Stimulated activated effector memory CD8-positive, alpha-beta T cell treated with anti-CD3 and anti-CD28 coated beads, Interleukin-12 subunit alpha, Interleukin-12 subunit beta, amount 100 ng/mL, for 72 hours (primary cell): Measurements from ENCODE around the gene CECR2.
A peak's percentile ranks its signal among the peaks of the same experiment; 100 is the strongest.

Experiments used
- ATAC-seq: fragments of 150-1000 bp; cut with Tn5 transposase; 2 replicates; pipeline ENCODE4 v1.10.0; 2021
- DNase-seq, 2 donors: peaks; one replicate each; pipeline ENCODE4 v3.0.0; 2021 to 2022; ENCODE audit warnings: low spot score in 2 of 2
- H3K27ac Mint-ChIP-seq: one replicate; pipeline ENCODE4 v1.8.0; 2022; ENCODE audit warnings: mild to moderate bottlenecking, mixed read lengths
- H3K36me3 Mint-ChIP-seq: one replicate; pipeline ENCODE4 v1.8.0; 2022; ENCODE audit warnings: mild to moderate bottlenecking, mixed read lengths
- H3K4me1 Mint-ChIP-seq: one replicate; pipeline ENCODE4 v1.8.0; 2022; ENCODE audit warnings: mixed read lengths
- H3K4me3 Mint-ChIP-seq: one replicate; pipeline ENCODE4 v1.8.0; 2022; ENCODE audit warnings: mild to moderate bottlenecking, mixed read lengths
- H3K9me3 Mint-ChIP-seq: one replicate; pipeline ENCODE4 v1.8.0; 2022; ENCODE audit warnings: mixed read lengths

The CECR2 gene

DNA sequence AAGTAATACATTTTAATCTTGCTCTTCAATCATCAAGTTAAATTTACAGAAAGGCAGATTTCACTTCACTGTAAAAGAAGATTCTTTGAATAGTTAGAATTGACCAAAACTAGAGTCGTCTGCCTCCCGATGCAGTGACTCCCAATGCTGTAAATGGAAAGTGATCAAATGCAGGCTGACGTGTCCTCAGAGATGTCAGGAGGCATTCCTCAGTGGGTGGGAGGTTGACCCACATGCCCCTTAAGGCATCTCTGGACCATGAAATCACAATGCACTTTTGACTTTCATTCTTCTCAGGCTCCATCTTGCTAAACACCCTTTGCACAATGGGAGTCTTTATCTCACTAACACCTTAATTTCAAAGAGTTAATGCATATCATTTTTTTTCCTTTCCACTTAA is 19.0 kb upstream of the CECR2 start:
- DNase-seq (no peak), ATAC-seq (no peak)
- H3K9me3 Mint-ChIP-seq = no peaks in the 10 kb centered on the region

DNA sequence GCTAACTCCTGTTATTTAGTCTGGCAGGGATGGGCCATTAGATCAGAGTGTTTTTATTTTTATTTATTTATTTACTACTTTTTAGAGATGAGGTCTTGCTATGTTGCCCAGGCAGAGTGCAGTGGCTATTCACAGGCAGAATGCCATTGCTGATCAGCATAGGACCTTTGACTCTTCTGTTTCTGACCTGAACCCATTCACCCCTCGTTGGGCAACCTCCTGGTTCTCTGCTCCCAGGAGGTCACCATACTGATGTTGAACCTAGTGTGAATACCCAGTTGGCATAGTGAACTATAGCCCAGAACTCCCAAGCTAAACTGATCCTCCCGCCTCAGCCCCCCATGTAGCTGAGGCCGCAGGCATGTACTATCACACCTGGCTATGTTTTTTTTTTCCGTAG is 16.5 kb upstream of the CECR2 start:
- DNase-seq = no peak
- Mint-ChIP-seq H3K27ac (no peak overlapping the region), H3K9me3 (no peaks in the 10 kb centered on the region), H3K36me3 (no peaks in the 10 kb centered on the region), H3K4me3 (no peak overlapping the region), H3K4me1 (peaks cover 6% of the 10 kb centered on the region)
- ATAC-seq = no peak

More for the DNA sequence above, 19.0 kb upstream of the CECR2 start:
- Mint-ChIP-seq H3K36me3 (no peaks in the 10 kb centered on the region), H3K4me1 (peaks cover 6% of the 10 kb centered on the region), H3K27ac (no peak overlapping the region), H3K4me3 (no peak overlapping the region)

DNA sequence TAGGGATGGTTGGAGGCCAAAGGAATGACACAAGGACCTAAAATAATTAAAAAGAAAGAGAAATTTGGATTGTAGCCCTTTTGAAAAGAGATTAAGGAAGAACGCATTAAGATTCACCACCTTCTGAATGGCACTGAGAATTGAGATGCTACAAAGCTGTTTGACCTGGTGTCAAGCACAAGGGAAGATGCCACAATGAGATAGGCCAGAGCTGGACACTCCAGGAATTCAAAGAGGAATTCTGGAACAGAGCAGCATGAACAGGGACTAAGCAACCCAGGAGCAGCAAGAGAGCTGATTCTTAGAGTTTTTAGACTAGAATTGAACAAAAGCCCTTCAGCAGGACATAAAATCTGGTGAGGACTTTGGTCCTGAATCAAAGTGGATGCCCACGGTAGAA is 11.6 kb upstream of the CECR2 start:
- H3K36me3 Mint-ChIP-seq = no peaks in the 10 kb centered on the region
- H3K27ac Mint-ChIP-seq = no peak overlapping the region
- DNase-seq = no peak
- H3K4me1 Mint-ChIP-seq = no peaks in the 10 kb centered on the region
- no peaks in the 10 kb centered on the region for H3K9me3 Mint-ChIP-seq
- ATAC-seq = no peak
- no peak overlapping the region for H3K4me3 Mint-ChIP-seq

DNA sequence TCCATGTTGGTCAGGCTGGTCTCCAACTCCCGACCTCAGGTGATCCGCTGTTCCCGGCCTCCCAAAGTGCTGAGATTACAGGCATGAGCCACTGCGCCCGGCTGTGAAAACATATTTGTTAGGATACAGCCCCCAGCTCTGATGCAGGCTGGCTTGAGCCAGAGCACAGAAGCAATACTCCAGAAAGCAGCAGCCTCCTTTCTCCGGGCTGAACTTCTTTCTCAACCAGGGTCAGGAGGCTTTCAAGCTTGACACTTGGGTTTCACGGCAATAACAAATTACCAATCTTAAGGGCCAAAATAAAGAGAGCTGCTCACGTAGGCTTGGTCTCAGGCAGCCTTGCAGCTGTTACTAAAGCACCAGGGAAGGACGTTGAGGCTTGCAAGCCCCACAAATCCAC is 10.8 kb upstream of the CECR2 start:
- no peak overlapping the region for H3K27ac Mint-ChIP-seq
- DNase-seq = no peak
- no peaks in the 10 kb centered on the region for H3K36me3 Mint-ChIP-seq
- H3K4me3 Mint-ChIP-seq = no peak overlapping the region
- H3K4me1 Mint-ChIP-seq = no peaks in the 10 kb centered on the region
- H3K9me3 Mint-ChIP-seq = no peaks in the 10 kb centered on the region
- ATAC-seq = no peak

DNA sequence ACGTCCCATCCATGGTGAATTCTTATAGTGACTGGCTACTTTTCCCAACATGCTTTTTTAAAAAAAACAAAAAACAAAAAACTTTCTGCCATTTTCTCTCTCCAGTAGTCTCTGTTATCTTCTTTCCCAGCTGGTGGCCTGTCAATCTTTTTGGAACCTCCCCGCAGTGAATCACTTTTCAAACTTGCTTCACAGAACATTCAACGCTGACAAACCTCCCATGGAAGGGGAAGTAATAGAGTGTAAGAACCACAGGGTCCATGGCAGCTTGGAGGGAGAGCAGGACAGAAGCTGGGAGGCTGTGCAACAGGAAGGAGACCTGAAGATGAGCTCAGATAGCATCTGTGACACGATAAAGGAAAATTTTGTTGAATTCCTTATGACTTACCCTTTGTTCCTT is 9.8 kb upstream of the CECR2 start:
- Mint-ChIP-seq H3K9me3 (no peaks in the 10 kb centered on the region), H3K4me3 (no peak overlapping the region), H3K36me3 (no peaks in the 10 kb centered on the region), H3K4me1 (no peaks in the 10 kb centered on the region), H3K27ac (no peak overlapping the region)
- no peak for DNase-seq
- no peak for ATAC-seq

DNA sequence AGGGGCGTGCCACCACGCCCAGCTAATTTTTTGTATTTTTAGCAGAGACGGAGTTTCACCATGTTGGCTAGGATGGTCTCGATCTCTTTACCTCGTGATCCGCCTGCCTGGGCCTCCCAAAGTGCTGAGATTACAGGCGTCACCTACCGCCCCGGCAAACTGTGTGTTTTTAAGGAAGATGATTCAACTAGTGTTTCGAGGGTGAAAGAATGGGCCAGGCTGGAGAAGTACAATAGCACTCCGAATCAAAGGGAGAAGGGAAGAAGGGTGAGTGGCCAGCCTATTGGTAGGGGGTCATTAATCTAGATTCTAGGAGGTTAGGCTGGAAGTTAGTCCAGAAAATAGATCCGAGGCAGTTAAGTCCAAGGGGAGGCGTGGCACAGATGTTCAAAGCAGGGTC is 2.9 kb upstream of the CECR2 start:
- DNase-seq (no peak), ATAC-seq (no peak)
- Mint-ChIP-seq H3K36me3 (no peaks in the 10 kb centered on the region), H3K9me3 (no peaks in the 10 kb centered on the region), H3K27ac (no peak overlapping the region), H3K4me3 (no peak overlapping the region), H3K4me1 (peaks cover 24% of the 10 kb centered on the region)

DNA sequence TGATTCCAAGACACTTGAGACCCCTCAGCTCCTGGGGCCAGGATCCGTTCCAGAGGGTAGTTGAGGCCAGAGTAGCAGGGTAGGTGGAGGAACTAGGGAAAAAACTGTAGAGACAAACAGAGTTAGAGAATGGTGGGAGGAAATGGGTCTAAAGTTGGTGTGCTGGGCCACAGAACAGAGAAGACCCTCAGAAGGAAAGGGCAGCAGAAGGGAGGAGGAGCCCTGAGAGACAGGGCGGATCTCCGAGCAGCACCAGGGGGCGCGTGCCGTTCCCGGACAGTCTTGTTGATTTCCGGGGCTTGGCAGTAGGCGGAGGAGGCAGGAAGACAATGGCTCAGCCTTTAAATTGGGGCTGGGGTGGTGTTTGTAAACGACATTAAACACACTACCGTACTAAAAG is 2.4 kb upstream of the CECR2 start:
- H3K27ac Mint-ChIP-seq = no peak overlapping the region
- H3K9me3 Mint-ChIP-seq = no peaks in the 10 kb centered on the region
- no peak for DNase-seq
- H3K4me3 Mint-ChIP-seq = no peak overlapping the region
- H3K36me3 Mint-ChIP-seq = no peaks in the 10 kb centered on the region
- H3K4me1 Mint-ChIP-seq = peaks cover 24% of the 10 kb centered on the region
- peak; percentile 56 for ATAC-seq

DNA sequence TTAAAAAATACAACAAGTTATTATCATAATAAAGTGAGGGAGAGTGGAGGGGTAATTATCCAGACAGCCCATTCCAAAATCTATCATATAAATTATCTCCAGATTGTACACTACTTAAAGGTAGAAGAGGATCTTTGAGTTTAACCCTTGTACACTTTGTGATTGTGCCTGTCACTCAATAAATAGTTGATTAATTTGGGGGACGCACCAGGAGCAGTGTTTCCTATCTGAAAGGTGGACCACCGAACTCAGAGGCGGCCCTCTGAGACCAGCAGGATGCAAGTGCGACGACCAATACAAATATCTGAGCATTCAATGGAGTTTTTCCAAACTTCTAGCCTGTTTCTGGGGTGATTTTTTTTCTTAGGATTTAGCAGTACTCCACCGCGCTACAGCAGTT is 1.1 kb upstream of the CECR2 start:
- Mint-ChIP-seq H3K4me3 (peak overlapping the region; percentile 60), H3K27ac (no peak overlapping the region), H3K4me1 (peaks cover 24% of the 10 kb centered on the region), H3K36me3 (no peaks in the 10 kb centered on the region), H3K9me3 (no peaks in the 10 kb centered on the region)
- ATAC-seq = no peak
- DNase-seq = no peak

DNA sequence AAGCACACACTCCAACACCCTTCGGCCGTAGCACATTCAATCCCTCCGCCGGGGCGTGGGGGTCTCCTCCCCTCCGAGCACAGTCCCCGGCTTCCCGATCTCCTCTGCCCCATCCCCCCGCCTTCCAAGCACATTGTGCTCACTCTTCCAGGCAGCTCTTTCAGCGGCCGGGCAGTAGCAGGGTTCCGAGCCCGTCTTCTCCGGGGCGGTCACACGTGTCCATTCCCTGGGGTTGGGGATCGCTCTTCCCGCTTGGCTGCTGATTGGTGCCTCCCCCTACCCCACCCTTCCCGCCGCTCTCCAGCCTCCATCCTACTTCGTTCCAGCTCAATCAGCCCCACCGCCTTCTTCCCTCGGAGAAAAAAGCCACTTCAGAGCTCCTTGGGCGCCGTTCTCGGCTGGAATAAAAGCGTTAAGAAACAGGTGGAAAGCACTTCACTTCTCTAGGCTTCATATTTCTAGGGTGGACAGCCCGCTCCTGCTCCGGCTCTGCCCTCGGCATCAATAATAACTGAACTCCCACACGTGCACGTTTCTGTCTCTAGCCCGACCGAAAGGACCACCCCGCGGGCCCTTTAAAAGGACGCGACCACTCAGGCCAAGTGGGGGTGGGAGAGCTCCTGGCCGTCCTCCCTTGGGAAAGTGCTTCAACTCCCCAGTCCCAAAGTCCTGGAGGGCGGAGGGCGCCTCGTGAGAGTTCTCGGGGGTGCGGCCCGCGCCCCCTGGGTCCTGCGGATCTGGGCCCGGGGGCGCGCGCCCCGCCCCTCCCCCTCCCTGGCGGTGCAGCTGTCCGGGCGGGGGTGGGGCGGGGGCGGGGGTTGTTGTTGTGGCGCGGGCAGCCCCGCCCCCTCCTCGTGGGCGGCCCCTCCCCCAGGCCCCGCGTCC is 464 bp upstream of the CECR2 start:
- Mint-ChIP-seq H3K4me1 (peaks cover 24% of the 10 kb centered on the region), H3K36me3 (no peaks in the 10 kb centered on the region), H3K9me3 (no peaks in the 10 kb centered on the region), H3K27ac (no peak overlapping the region), H3K4me3 (peak overlapping the region; percentile 60)
- peak in 1 of 2 donors; percentile 51 for DNase-seq
- ATAC-seq = no peak

DNA sequence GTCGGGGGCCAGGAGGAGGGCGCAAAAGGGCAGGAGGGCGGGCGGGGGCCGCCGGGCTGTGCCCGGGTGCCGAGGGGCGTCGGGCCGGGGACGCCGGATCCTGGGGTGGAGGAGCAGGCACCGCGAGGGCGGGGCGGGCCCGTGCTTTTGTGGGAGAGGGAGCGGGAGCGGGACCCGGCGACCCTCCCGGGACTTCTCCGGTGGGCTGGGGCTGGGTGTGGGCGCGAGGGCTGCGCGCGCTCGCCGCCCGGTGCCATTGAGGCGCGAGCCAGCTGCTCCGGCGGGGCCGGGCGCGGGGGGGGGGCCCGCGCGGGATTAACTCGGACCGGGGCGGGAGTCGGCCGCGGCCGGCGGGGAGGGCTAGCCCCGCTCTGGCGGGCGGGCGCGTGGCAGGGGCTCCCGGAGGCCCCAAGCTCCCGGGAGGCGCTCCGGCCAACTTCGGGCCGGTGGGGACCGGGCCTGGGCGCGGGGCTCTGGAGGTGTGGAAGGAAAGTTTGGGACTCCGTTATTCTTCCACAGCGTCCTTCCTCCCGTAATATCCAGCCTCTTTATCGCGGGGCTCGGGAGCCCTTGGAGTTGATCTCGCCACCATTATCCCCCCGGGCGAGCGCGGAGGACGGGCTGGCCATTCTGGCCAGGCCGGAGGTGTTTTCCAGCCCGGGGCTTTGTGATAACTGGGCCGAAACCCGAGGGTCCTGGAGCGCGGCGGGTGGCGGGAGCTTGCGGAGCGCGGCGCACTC is 936 bp downstream of the CECR2 start:
- Mint-ChIP-seq H3K27ac (no peak overlapping the region), H3K4me3 (peak overlapping the region; percentile 44), H3K9me3 (no peaks in the 10 kb centered on the region), H3K4me1 (peaks cover 24% of the 10 kb centered on the region), H3K36me3 (no peaks in the 10 kb centered on the region)
- DNase-seq (no peak), ATAC-seq (no peak)

DNA sequence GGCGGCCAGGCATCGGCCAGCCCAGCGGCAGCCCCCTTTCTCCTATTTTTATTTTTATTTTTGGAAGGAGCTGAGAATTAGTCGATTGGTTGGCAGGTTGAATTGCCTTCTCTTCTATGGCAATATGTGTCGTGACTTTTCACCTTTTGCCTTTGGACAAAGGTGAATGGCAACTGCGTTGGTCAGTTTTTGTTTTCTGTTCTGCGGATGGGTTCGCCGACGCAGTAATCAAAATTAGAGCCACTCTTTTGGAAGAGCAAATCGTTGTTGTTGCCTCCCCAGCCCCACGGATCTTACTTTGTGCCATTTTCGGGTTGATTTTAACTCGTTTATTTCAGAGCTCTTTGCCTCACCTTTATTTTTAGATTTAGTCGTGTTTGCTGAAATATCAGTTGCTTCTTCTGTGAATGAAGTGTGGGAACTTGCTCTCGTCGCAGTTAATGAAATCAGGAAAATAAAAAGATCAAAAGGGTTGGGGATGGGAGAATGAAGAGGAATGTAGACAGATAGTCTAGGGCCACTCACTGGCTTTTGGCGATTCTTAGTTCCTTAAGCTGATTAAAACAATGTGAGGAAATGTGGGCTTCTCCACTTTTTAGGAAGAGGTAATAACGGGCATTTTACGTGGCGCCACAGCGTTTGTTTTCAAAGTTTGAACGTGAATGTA is 1.6 kb downstream of the CECR2 start:
- DNase-seq = no peak
- no peaks in the 10 kb centered on the region for H3K36me3 Mint-ChIP-seq
- ATAC-seq = no peak
- no peaks in the 10 kb centered on the region for H3K9me3 Mint-ChIP-seq
- H3K27ac Mint-ChIP-seq = no peak overlapping the region
- H3K4me3 Mint-ChIP-seq = peak overlapping the region; percentile 44
- H3K4me1 Mint-ChIP-seq = peaks cover 24% of the 10 kb centered on the region

DNA sequence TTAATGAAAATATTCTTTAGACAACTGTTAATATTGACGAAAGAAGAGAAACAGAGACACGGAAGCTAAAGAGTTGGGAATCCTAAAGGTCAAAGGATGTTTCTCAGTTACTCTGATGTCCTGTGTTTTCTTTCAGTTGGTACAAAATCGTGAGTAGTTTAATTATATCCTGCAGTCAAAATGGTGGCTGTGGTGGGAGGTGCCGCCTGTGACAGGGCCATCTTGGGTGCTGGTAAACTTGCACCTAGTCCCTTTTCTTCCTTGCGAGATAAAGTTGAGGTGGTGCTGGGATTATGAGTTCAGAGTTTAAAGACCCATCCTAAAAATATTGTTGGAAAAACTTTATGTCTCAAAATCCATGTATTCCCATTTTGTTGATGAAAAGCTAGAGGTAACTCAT is 2.2 kb downstream of the CECR2 start:
- no peak for DNase-seq
- Mint-ChIP-seq H3K9me3 (no peaks in the 10 kb centered on the region), H3K27ac (no peak overlapping the region), H3K4me1 (peaks cover 22% of the 10 kb centered on the region), H3K4me3 (peak overlapping the region; percentile 44), H3K36me3 (no peaks in the 10 kb centered on the region)
- ATAC-seq = no peak

DNA sequence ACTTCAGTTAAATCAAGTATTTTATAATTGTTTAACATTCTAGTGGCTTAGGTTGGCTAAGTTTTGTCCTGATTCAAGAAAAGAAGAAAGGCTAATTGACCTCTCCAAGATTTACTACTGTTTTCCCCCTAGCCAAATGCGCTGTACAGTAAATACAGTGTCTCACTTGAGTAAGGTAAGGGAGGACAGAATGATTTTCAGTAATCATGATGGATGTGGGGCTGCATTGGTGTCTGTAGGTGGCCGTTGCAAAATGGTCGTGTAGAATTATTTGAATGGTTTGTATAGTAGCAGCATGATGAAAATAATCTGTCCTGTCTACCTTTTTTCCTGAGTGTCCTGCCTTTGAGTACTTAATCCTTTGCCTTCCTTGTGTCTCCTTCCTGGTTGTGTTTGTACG is 4.6 kb downstream of the CECR2 start:
- ATAC-seq (no peak), DNase-seq (no peak)
- Mint-ChIP-seq H3K27ac (no peak overlapping the region), H3K4me3 (no peak overlapping the region), H3K9me3 (no peaks in the 10 kb centered on the region), H3K4me1 (peaks cover 9% of the 10 kb centered on the region), H3K36me3 (no peaks in the 10 kb centered on the region)

DNA sequence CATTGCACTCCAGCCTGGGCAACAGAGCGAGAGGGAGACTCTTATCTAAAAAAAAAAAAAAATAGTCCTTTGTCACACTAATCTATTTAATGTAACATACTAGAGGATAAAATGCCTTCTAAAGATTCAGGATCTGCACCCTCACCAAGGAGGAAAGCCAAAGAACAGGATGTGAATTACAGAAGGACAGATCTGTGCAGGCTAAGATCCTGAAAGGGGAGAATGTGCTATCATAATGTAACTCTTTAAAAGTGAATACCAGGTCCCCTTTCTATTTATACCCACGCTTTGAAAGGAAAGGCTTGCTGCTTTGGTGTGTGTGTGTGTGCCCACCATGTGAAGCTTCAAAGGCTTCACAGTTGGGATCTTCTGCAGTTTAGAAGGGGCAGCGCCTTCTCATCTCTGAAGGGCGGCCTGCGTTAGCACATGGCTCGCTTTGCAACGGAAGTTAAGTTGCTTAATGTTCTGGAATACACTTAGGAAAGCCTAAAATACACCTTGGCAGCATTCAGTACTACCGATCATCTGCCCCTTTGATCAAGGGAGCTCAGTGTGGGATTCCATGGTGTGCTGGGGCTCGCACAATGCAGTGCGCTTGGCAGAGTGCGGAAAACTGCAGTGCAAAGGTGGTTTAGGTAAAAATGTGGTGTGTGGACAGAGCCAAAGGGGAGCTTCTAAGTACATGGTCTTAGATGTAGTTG is 6.8 kb downstream of the CECR2 start:
- DNase-seq (no peak), ATAC-seq (no peak)
- Mint-ChIP-seq H3K36me3 (no peaks in the 10 kb centered on the region), H3K9me3 (no peaks in the 10 kb centered on the region), H3K27ac (no peak overlapping the region), H3K4me3 (no peak overlapping the region), H3K4me1 (peaks cover 2% of the 10 kb centered on the region)

DNA sequence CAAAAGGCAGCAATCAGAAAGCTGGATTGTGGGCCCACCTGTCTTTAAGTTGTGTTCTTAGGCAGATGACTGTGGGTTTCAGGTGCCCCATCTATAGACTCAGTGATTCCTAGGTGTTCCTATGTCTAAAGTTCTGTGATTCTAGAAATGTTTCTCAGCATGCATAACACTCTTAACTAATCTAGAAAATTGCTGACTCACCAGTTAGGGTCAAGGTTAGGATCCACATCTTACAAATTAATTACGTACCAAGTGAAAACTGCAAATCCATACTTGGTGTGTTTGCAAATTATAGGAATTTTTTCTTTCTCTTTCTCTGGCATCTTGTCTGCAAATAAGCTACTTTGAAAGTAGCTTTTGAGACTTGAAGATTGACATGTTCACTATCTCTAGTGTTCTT is 7.7 kb downstream of the CECR2 start:
- ATAC-seq (no peak), DNase-seq (no peak)
- Mint-ChIP-seq H3K36me3 (no peaks in the 10 kb centered on the region), H3K4me1 (no peaks in the 10 kb centered on the region), H3K27ac (no peak overlapping the region), H3K9me3 (no peaks in the 10 kb centered on the region), H3K4me3 (no peak overlapping the region)
